Measurements from ENCODE around the gene HTRA3.

HTRA3 gene

GRCh38 chr4:8316251-8316771, 46.8 kb downstream of the HTRA3 start:
- DNase-seq = no peak

DNA sequence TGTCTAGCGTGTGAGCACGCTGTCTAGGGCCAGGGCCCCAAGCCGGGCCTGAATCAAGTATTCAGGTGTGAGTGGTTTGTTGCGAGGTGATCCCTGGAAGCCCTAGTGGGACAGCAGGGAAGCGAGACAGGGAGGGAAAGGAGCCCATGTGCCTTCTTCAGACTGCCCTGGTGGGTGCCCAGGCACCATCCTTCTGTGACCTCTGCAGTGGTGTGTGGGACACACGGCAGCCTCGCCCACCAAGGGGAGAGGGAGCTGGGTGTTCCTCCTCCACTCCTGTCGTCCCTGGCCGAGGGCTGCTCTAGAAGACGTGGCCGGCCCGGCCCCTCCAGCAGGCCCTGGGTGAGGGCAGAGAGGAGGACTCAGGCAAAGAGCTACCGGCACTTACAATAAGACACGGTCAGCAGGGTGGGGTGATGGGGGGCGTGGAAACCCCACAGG, 47.4 kb downstream of the HTRA3 start:
- no peak for DNase-seq

DNA sequence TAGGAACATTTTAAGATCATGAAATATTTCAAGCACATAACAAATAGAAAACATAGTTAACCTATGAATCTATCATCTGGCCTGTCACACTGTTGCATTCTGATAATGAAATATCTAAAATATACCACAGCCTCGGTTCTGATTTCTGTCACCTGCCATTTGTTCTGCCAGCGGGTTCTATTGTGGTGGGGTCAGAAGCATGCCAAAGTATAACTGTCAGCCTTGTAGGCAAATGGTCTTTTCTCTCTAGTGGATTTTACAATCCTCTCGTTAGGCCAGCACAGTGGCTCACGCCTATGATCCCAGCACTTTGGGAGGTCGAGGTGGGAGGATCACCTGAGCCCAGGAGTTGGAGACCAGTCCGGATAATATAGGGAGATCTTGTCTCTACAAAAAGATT, 47.9 kb downstream of the HTRA3 start:
- no peak for DNase-seq

- no peak for DNase-seq
These were observed 49.0 kb downstream of the HTRA3 start for GRCh38 chr4:8318509-8318908.

- no peak for DNase-seq
These were observed 49.5 kb downstream of the HTRA3 start for GRCh38 chr4:8319061-8319460.

DNA sequence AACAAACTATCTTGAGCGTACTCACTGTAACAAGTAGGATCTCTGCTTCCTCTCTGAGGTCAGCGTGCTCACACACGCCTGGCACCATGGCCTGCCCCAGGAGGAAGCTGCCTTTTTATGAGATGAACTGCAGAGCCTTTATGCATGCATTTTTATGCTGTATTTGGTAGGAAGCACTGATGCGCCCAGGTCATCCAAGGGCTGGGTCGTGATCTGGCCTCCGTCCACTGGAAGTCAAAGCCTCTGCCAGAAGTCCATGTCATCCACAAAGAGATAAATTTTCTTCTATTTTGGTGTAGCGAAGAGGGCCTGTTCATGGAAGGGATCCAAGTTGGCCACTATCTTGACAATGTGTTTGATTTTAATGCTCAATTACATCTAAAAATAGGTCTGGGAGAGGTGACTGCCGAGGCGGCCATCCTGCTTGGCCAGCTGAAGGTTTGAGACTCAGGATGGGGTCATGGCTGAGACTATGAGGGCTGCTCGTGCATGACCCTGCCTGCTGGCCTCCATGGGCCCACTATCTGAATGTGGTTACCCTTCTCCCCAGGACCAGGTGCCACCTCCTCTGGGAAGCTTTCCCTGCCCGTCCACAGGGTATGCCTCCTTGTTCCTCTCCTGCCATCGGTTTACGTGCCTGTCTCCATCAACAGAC, 50.3 kb downstream of the HTRA3 start:
- DNase-seq = no peak

GRCh38 chr4:8320386-8320750, 50.8 kb downstream of the HTRA3 start:
- DNase-seq = no peak

- DNase-seq = no peak
These were observed 51.7 kb downstream of the HTRA3 start for GRCh38 chr4:8321220-8321619.

GRCh38 chr4:8321771-8322170, 52.2 kb downstream of the HTRA3 start:
- no peak for DNase-seq

DNA sequence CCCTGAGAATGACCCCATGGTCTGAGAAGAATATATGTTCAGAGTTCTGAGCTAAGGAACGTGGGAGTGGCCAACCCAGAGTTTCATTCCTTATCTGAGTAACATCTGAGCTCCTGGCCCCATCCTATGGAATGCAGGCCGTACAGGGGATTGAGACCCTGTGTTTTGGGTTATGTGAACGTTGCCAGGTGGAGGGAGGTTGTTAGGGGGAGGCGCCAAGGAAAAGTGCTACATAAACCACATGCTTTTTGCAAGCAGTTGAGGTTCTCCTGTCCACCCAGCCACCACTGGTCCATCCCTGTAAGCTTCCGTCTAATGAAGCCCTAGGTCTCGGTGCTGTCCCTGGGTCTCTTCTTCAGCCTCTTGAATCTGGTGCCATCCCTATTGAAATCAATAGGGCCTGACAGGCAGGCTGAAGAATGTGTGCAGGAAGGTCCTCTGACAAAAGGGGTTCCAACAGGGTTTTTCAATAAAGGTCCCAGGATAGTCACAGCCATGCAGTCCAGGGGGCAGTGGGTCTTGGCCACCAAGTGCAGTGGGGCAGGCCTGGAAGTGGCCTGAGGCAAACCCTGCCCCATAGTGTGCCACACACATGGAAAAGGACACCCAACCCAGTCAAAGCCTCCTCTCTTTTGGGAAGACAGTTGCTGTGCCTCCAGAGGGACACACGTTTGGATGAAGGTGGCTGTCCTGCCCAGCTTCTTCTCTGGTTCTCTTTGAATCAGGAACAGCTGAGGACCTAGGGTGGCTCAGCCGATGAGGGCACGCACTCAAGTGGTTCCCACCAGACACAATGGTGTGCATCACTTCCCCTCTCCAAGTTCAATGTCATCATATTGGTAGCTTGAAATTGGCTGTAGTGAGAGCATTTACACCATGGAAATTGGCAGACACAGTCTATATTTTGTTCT, 53.5 kb downstream of the HTRA3 start:
- DNase-seq = no peak

DNA sequence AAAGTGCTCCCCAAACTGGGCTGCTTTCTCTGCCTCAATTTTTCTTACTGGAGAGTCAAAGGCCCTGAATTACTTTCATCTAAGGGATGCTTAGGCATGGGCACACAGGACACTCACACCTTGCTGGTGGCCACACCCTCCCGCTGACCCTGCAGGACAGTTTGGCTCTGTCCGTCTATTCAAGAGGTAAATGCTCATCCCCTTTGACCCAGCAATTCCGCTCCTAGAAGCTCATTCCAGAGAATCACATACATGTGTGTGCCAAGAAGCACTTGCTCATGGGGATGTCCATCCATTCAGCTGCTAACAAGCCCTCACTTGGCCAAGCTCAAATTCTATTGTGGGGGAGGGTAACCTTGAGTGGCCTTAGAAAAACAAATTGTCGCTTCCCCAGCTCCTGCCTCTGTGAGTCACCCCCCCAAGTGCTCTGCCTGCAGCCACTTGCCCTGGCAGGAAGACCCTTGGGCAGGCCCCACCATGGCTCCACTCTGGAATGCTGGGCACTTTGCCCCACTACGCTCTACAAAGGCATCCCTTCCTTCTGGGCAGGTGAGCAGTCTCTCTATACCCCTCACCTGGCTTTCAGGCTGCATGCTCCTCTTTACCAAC, 54.5 kb downstream of the HTRA3 start:
- DNase-seq = no peak

GRCh38 chr4:8324640-8325239, 55.2 kb downstream of the HTRA3 start:
- DNase-seq = no peak

DNA sequence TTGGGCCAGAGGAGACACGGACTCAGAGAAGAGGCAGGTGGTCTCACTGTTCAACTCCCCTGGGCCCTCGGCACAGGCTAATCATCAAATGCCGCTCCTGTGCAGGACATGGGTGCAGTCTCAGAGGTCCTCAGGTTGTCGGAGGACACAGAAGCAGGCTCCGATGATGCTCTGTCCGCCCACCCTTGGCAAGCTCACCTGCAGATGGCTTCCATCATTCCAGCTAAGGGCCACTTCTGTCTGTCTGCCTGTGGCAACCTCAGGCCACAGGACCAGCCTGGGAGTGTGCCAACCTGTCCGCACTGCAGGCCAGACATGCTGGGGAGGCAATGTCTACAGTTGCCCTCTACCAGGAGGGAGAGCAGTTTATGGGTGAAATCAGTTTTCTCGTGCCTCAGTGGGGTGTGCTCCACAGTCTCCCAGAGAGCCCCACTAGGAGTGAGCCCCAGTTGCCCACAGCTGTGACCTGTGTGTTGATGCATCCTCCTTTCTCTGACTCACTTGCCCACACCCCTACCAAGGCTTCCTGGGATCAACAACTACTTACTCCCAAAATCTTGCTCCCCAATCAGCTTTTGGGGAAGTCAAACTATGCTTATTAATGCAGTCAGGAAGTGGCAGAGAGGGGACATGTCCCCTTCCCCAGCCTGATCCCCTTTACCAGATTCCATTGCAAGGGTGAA, 55.9 kb downstream of the HTRA3 start:
- no peak for DNase-seq

- DNase-seq = no peak
These were observed 56.7 kb downstream of the HTRA3 start for GRCh38 chr4:8326206-8326605.

DNA sequence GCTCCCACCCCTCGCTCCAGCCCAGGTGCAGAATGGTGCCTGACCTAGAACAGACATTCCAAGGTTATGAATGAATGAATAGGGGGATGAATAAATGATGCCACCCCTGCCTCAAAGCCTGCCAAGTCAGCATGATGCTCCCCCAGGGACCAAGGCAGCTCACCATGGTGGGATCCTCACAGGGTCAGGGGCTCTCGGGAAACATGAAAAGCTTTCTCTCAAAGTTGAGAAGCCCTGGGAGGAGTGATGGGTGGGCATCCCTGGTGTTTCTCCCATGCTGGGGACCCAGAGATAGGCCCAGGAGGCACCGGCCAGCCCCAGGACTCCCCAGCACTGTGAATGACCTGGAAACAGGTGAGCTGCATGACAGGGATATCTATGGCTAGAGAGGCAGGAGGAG, 58.9 kb downstream of the HTRA3 start:
- no peak for DNase-seq

- no peak for DNase-seq
These were observed 59.5 kb downstream of the HTRA3 start for GRCh38 chr4:8328866-8329559.

- DNase-seq = no peak
These were observed 60.0 kb downstream of the HTRA3 start for GRCh38 chr4:8329560-8329858.

DNA sequence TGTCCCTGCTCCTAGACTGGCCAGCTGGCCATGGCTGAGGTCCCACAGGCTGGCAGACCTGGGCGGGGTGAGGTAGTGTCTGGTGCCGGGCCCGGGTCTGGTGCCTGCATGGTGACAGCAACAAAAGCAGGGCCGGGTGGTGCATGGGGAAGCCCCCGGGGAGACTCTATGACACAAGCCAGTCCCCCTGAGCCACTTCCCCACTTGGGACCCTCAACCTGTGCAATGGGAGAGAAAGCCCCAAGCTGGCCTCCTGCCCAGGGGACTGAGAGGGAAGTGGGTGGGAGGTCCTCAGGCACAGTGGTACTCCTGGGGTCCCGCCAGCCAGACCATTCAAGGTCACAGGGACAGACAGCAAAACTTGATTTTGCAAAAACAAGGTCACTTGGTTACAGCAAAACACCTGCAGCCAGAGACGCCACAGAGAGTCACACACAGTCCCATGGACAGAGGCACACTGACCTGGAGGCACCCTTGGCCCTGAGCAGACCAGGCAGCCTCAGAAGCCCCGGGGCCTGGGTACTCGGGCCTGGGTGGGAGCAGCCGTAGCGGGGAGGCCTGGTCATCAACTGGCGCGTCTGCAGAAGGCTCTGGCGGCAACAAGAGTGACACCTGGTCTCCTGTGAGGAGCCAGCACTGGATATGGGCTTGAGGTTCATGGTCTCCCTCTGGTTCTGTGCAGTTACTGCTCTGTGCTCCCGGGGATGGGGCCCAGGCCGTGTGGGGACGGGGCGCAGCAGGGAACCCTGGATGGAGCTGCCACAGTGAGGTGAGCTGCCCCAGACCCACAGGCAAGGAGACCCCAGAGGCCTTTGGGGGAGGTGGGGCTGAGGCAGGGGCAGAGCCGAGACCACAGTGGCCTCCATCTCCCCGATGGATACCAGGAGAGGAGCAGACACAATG, 60.6 kb downstream of the HTRA3 start:
- no peak for DNase-seq

- no peak for DNase-seq
These were observed 61.4 kb downstream of the HTRA3 start for GRCh38 chr4:8330821-8331574.

DNA sequence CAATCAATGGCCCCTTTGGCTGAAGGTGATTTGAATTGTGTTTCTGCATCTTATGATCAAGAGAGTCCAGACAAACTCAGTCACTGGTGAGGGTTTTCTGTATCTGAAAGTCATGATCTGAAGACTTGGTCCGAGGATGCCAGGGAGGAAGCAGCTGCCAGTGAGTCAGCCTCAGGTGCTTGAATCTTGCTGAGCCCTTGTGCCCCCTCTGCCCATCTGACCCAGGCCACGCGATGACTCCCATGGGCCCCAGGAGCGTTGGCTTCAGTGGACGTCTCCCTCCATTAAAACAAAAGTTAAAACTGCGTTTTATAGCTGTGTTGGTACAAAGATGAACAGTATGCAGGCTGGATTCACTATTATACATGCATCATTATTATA, 62.0 kb downstream of the HTRA3 start:
- no peak for DNase-seq

All from eye (tissue), 1 donor.